ENCODE results near the gene ENPEP. TPM values are rescaled to one million over a fixed set of nuclear protein-coding genes. Genes with fewer than 3 reads are reported as not detected.

Gene ENPEP
- total and polyA plus RNA-seq, 9 of the 15 experiments (the other 6 are each of a cell fraction or from before 2014, with no cell fraction given): 0.01 TPM; not detected in 7

GRCh38 chr4:110543577-110543976, 67.6 kb downstream of the ENPEP start (continued):
- TF ChIP-seq REST (IDR thresholded peaks at IDR 0.05; ENCODE audit: borderline replicate concordance) (no peak), REST (CRISPR knock-in tag; IDR thresholded peaks at IDR 0.05; ENCODE audit: low read depth) (no peak), ZEB2 (IDR thresholded peaks at IDR 0.05) (no peak), ESRRB (CRISPR knock-in tag; IDR thresholded peaks at IDR 0.05; ENCODE audit: borderline replicate concordance) (no peak), SMAD1 (IDR thresholded peaks at IDR 0.05; ENCODE audit: low read depth, low read length, partially characterized antibody) (no peak), ZNF384 (IDR thresholded peaks at IDR 0.05; ENCODE audit: low read depth, low read length) (no peak), ATF4 (CRISPR knock-in tag; IDR thresholded peaks at IDR 0.05) (no peak), ZNF121 (CRISPR knock-in tag; conservative IDR thresholded peaks at IDR 0.05) (no peak), ATF3 (IDR thresholded peaks at IDR 0.05) (no peak), ATF3 (CRISPR knock-in tag; conservative IDR thresholded peaks at IDR 0.05) (no peak), EP400 (IDR thresholded peaks at IDR 0.05) (no peak), TRIM28 (IDR thresholded peaks at IDR 0.05) (no peak), ZNF586 (CRISPR knock-in tag; conservative IDR thresholded peaks at IDR 0.05) (no peak), ZKSCAN1 (IDR thresholded peaks at IDR 0.05; ENCODE audit: low read depth, low read length) (no peak), TAF7 (tag; IDR thresholded peaks at IDR 0.05) (no peak)

Data from K562 (cell line).